ENCODE measurements around the gene ATP5PD.
"Not testable (repeated sequence)": the region's sequence is repeated elsewhere in the genome, so short reads cannot be mapped to it uniquely, and the experiment has no call there.

ATP5PD gene

GRCh38 chr17:75049057-75049456, 2.3 kb upstream of the ATP5PD start:
- DNase-seq = no peak

- DNase-seq = no peak
These were observed 1.6 kb upstream of the ATP5PD start for GRCh38 chr17:75048249-75048878.

- DNase-seq = no peak
These were observed 779 bp upstream of the ATP5PD start for GRCh38 chr17:75047398-75048098.

GRCh38 chr17:75045946-75046406, 793 bp downstream of the ATP5PD start:
- not testable (repeated sequence) for DNase-seq

- no peak for DNase-seq
These were observed 2.1 kb downstream of the ATP5PD start for GRCh38 chr17:75044716-75045115.

- DNase-seq = not testable (repeated sequence)
These were observed 3.0 kb downstream of the ATP5PD start for GRCh38 chr17:75043789-75044188.

- no peak for DNase-seq
These were observed 5.0 kb downstream of the ATP5PD start for GRCh38 chr17:75041656-75042280.

GRCh38 chr17:75039238-75039637, 7.5 kb downstream of the ATP5PD start:
- DNase-seq = no peak

DNA sequence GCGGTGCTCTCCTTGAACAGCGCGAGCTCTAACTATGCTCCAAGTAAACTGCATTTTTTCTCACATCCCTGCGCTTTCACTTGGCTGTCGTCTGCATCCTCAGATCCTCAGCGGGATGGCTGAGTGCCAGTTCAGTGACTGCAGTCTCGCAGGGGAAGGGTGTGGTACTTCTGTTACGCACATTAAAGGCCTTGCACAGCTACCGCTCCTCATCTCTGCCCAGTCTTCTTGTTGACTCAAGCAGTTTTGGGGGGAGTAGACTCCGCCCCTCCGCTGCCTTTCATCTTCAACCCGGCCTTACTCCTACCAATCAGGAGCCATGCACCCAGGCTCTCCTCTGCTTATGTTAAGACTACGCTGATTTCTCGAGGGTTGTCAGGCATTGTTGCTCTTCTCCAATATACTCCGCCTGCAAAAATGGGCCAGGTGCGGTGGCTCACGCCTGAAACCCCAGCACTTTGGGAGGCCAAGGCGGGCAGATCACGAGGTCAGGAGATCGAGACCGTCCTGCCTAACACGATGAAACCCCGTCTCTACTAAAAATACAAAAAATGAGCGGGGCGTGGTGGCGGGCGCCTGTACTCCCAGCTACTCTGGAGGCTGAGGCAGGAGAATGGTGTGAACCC, 10.0 kb downstream of the ATP5PD start:
- peak; percentile 88 for DNase-seq

DNA sequence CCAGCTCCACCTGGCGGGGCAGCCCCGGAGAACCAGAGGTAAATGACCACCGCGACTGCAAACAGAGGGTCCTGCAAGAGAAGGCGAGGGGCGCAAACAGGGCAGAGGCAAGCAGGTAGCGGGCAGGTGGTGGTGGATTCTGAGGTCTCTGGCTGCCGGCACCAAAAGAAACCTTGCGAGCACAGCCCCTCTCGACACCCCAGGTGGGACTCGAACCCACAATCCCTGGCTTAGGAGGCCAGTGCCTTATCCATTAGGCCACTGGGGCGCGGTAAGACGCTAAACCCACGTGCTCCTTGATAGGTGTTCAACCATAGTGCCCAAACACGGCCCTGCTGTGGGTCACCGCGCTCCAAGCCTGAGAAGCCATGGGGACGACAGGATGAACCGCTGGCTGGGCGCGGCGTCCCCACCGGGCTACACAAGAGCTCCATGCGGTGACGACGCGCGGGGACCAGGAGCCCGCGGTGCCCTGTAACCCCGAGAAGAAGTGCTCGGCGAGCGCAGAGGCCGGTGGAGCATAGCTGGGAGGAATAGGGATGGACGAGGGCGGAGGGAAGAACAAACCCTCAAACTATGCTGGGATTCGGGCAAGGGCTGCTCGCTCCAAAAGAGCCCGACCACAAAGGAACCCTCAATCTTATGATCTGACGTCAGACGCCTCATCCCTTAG, 12.4 kb downstream of the ATP5PD start:
- peak; percentile 63 for DNase-seq

DNA sequence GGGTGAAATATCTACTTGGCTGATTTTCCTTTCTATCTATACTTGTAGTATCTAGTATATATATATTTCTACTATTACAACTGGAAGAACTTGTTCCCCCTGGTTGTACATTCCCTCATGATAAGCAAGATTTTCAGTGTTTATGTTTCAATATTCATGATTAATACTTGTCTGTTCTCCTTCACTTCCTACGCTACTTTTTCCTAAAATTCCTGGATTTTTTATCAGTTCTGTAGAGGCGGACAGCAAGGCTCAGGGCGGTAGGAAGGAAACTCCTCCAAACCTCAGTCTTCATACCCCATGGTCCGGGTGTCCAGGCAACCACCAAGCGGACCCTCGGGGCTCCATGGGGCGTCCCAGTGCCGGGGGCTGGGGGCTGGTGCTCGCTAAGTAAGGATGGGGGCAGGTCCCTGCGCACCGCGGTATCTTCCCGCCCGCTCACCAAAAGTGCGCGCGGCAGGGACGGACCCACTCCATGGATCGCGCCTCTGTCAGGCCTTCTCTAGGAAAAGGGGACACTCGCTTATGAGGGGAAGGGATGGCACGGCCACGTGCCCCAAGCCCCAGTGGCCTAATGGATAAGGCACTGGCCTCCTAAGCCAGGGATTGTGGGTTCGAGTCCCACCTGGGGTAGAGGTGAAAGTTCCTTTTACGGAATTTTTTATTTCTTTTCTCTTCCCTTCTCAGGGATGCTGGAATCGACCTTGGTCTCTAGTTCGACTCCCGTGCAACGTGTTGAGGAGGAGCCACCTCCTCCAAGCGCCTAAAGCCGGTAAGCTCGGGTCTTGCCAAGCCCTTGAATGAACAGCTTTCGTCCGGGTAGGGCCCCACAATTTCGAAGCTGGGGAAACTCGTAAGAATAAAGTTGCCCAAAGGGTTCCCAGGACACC, 13.2 kb downstream of the ATP5PD start:
- peak; percentile 81 for DNase-seq

DNA sequence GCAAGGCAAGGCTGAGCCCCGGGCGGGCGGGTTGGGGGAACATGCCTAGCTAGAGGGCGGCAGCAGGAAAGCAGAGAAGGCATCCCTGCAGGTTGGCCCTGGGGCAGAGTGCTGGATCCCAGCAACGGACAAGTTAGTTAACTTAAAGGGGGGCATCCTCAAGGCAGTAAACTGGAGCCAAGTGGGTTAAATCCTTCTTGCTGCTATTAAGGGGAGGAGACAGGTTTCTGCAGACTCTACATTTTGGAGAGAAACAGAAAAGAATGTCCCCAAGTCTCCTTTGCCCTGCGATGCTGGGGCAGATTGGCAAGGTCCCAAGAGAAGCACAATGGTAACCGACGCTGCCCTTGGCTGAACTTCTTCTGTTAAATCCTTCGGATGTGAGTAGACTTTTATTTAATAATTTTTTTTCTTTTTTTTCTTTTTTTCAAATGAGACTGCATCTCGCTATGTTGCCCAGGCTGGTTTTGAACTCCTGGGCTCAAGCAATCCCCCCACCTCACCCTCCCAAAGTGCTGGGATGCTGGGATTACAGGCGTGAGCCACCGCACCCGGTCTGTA, 14.0 kb downstream of the ATP5PD start:
- no peak for DNase-seq

DNA sequence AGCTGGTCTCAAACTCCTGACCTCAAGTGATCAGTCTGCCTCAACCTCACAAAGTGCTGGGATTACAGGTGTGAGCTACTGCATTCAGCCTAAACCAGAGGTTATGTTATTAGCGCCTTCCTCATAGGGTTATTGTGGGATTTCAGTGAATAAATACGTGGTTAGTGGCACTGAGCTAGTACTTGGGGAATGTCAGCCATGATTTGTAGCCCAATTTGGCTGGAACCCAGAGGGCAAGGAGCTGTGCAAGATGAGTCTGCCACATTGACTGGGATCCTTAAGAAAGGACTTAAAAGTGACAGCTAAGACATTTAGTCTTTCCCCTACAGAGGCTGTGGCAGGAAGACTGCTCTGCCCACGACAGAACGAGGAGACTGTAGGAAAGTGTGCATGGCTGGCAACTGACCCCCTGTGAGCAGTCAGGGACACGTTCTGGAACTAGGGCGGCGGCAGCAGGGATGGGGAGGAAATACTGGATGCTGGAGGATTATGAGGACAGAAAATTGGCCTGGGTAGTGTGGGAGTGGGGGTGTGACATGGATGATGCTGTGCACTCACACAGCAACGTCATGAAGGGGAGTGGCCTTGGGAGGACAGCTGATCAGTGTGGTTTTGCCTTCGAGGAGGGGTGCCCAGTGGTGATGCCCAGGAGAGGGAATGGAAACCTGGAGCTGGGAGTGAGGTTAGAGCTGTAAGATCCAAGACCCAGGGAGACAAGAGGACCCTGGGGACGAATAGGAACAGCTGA, 14.6 kb downstream of the ATP5PD start:
- peak; percentile 17 for DNase-seq

DNA sequence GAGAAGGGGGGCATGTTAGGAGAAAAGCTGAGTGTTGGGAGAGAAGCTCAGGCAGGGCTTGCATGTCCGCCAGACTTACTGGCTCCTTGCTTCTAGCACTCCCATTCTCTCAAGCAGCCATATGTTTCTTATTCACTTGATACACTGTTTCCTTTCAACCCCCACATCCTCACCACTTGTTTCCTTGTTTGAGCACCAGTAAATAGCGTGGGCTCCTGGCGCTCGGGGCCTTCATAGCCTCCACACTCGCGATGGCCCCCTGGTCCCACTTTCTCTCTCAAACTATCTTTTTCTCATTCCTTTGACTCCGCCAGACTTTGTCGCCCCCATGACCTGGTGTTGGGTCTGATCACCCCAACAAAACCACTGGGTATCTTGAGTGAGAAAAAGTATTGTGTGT, 16.6 kb downstream of the ATP5PD start:
- no peak for DNase-seq

- DNase-seq = not testable (repeated sequence)
These were observed 20.1 kb downstream of the ATP5PD start for GRCh38 chr17:75026650-75027049.

DNA sequence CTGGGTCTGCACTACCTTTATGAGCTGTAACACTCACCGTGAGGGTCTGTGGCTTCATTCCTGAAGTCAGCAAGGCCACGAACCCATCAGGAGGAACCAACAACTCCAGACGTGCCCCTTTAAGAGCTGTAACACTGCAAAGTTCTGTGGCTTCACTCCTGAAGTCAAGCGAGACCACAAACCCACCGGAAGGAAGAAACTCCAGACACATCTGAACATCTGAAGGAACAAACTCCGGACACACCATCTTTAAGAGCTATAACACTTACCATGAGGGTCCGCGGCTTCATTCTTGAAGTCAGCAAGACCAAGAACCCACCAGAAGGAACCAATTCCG, 21.4 kb downstream of the ATP5PD start:
- DNase-seq = not testable (repeated sequence)

DNA sequence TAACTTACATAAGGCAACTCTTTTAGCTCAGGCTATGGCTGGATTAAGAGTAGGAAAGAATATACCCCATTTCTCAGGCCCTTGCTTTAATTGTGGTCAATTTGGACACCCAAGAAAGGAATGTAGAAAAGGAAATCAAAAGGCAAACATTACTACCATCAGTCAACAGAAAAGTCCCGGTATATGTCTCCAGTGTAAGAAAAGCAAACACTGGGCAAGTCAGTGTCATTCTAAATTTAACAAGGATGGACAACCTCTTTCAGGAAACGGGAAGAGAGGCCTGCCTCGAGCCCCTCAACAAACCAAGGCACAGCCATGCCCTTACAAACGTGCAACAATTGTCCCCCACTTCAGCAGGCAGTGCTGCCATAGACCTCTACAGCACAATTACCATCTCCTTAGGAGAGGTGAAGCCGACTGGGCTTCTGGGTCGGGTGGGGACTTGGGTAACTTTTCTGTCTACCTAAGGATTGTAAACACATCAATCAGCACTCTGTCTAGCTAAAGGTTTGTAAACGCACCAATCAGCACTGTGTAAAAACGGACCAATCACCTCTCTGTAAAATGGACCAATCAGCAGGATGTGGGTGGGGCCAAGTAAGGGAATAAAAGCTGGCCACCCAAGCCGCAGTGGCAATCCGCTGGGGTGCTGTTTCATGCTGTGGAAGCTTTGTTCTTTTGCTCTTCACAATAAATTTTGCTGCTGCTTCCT, 21.9 kb downstream of the ATP5PD start:
- DNase-seq = no peak

DNA sequence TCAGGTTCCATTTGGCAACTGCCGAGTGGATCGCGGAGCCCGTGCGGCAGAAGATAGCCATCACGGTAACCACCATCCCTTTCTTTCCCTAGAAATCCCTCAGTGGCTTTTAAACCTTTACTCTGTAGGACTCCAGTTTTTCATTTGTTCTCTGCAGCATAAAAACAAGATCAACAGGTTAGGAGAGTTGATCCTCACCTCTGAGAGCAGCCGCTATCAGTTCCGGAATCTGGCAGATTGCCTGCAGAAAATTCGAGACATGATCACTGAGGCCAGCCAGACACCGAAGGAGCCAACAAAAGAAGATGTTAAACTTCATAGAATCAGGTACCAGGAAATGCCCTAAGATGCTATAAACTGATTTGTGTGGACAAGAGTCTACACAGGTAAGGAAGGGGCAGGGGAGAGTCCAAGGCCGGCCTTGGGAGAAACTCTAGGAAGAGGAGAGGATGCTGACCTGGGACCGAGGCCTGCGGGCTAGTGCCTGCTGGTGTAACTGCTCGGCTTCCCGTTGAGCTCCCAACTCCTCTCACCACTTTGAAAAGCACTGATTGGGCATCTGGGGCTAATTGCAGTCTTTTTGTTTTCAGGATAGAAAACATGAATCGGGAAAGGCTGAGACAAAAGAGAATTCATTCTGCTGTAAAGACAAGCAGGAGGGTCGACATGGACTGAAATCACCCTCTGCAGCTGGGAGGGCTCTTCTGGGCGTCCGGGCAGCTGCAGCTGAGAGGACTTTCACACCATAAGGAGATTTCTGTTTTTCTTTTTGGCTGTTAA, 26.2 kb downstream of the ATP5PD start:
- DNase-seq = no peak

- DNase-seq = no peak
These were observed 27.1 kb downstream of the ATP5PD start for GRCh38 chr17:75019710-75020109.
